ENCODE results near the gene UBE2B. TPM values are rescaled to one million over a fixed set of nuclear protein-coding genes. Genes with fewer than 3 reads are reported as not detected.

The UBE2B gene
- total RNA-seq, 1 donor from 2014 or later: 106 TPM

DNA sequence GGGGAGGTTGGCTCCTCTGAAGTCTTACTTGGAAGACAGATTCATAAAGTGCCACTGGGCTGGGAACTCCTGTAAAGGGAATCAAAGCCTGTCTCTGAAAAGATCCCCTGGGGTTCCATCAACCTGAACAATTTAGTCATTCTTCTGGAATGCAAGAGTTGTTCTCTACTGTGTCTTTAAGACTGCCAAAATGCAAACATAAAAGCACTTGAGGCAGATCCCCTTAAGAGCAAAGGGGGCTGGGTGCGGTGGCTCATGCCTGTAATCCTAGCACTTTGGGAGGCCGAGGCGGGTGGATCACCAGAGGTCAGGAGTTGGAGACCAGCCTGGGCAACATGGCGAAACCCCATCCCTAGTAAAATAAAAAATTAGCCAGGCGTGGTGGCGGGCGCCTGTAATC lies 23.6 kb downstream of the UBE2B start:
- TF ChIP-seq, protein P1, sequence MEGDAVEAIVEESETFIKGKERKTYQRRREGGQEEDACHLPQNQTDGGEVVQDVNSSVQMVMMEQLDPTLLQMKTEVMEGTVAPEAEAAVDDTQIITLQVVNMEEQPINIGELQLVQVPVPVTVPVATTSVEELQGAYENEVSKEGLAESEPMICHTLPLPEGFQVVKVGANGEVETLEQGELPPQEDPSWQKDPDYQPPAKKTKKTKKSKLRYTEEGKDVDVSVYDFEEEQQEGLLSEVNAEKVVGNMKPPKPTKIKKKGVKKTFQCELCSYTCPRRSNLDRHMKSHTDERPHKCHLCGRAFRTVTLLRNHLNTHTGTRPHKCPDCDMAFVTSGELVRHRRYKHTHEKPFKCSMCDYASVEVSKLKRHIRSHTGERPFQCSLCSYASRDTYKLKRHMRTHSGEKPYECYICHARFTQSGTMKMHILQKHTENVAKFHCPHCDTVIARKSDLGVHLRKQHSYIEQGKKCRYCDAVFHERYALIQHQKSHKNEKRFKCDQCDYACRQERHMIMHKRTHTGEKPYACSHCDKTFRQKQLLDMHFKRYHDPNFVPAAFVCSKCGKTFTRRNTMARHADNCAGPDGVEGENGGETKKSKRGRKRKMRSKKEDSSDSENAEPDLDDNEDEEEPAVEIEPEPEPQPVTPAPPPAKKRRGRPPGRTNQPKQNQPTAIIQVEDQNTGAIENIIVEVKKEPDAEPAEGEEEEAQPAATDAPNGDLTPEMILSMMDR (IDR thresholded peaks at IDR 0.05): no peak
- Histone ChIP-seq H3K27me3 (ENCODE audit: low read depth) (no peaks in the 10 kb centered on the region), H3K27ac (no peak overlapping the region), H3K36me3 (peaks cover 91% of the 10 kb centered on the region), H3K9me3 (no peaks in the 10 kb centered on the region), H3K4me3 (no peak overlapping the region), H3K4me1 (no peaks in the 10 kb centered on the region)
- intact Hi-C loops (cut with DNase I): no loop called here
- ATAC-seq: peak; percentile 50 to 68
- DNase-seq: no peak

DNA sequence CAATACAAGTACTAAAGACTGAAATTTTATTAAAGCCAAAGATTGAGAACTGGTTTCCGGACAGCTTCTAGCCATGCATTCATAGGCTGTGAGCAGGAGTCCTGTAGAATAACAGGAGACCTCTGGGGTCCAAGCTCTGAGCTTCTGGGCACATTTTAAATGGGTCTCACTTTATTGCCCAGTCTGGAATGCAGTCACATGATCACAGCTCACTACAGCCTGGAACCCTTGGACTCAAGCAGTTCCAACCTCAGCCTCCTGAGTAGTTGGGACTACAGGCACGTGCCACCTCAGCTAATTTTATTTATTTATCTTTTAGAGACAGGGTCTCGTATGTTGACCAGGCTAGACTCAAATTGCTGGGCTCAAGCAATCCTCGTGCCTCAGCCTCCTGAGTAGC lies 24.9 kb downstream of the UBE2B start:
- ATAC-seq: no peak
- Histone ChIP-seq H3K36me3 (peaks cover 87% of the 10 kb centered on the region), H3K9me3 (no peaks in the 10 kb centered on the region), H3K4me3 (no peak overlapping the region), H3K27ac (no peak overlapping the region), H3K4me1 (no peaks in the 10 kb centered on the region), H3K27me3 (ENCODE audit: low read depth) (no peaks in the 10 kb centered on the region)
- DNase-seq: no peak
- intact Hi-C loops (cut with DNase I): no loop called here
- TF ChIP-seq, protein P1 (IDR thresholded peaks at IDR 0.05): no peak

DNA sequence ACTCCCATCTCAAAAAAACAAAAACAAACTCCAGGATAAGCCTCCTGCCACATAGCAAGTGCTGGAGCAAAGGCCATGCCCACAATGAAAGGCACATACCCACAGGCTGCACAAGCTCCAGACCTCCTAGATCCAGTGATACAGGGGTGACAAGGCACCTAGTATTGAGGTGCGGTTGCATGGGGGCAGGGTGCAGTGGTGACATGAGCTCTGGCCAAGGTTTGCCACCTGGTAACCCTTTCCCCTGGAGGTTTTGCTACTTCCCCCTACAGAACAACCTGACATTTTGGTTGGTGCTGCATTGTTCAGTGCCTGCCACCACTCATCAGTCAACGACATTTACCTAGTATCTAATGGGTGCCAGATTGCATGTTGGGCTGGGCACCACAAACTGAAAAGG lies 25.8 kb downstream of the UBE2B start:
- TF ChIP-seq, protein P1 (IDR thresholded peaks at IDR 0.05): no peak
- no peaks in the 10 kb centered on the region for H3K27me3 ChIP-seq (ENCODE audit: low read depth)
- peaks cover 87% of the 10 kb centered on the region for H3K36me3 ChIP-seq
- no peaks in the 10 kb centered on the region for H3K4me1 ChIP-seq
- ATAC-seq: no peak
- no peaks in the 10 kb centered on the region for H3K9me3 ChIP-seq
- H3K27ac ChIP-seq: no peak overlapping the region
- DNase-seq: no peak
- H3K4me3 ChIP-seq: no peak overlapping the region
- intact Hi-C loops (cut with DNase I): no loop called here

DNA sequence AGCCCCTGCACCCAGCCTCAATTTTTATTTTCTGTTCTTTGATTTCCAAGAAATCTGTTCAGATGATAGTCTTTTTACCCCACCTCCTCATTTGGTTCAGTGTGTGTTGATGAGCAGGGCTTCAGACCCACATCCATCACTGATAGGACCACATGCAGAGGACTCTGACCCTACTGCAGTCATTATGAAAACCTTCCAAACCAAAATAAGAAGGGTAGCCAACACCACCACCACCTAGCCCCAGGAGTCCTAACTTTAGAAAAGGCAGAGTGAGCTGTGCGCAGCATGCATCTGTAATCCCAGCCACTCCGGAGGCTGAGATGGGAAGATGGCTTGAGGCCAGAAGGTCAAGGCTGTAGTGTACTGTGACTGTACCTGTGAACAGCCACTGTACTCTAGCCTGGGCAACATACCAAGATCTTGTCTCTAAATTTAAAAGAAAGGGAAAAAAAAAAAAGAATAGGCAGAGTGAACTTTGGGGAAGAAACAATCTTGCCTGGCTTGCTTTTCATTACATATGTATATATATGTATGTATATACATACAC lies 27.3 kb downstream of the UBE2B start:
- H3K4me1 ChIP-seq: no peaks in the 10 kb centered on the region
- ATAC-seq: no peak
- H3K9me3 ChIP-seq: no peaks in the 10 kb centered on the region

DNA sequence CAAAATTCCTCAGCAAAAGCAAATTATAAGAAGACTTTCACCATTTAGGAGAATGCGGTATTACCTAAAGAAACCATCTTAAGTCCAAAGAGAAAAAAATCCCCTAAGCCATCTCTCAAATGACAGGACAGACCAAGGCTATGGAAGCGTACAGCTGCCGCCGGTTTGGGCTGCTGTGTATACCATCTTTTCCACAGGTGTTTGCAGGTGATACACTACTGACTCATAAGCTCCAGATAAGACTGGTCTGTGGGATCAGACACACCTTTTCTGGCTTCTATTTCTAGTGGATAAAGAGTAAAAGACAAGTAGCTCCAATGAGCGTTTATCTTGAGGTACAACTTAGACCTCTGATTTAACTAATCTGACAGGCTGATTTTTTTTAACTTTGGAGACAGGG lies 32.6 kb downstream of the UBE2B start:
- TF ChIP-seq, protein P1 (IDR thresholded peaks at IDR 0.05): no peak
- H3K4me1 ChIP-seq: peaks cover 2% of the 10 kb centered on the region
- no peaks in the 10 kb centered on the region for H3K9me3 ChIP-seq
- H3K4me3 ChIP-seq: no peak overlapping the region
- intact Hi-C loops (cut with DNase I): no loop called here
- H3K36me3 ChIP-seq: peaks cover 55% of the 10 kb centered on the region
- ATAC-seq: no peak
- no peak overlapping the region for H3K27ac ChIP-seq
- H3K27me3 ChIP-seq (ENCODE audit: low read depth): no peaks in the 10 kb centered on the region
- no peak for DNase-seq

More for the DNA sequence above, 27.3 kb downstream of the UBE2B start:
- DNase-seq: no peak
- Histone ChIP-seq H3K4me3 (no peak overlapping the region), H3K36me3 (peaks cover 84% of the 10 kb centered on the region), H3K27me3 (ENCODE audit: low read depth) (no peaks in the 10 kb centered on the region), H3K27ac (no peak overlapping the region)
- TF ChIP-seq, protein P1 (IDR thresholded peaks at IDR 0.05): no peak
- intact Hi-C loops (cut with DNase I): no loop called here
